HG03457 (cell line): ENCODE data around the gene MZT2B.
"Not testable (repeated sequence)": the region's sequence is repeated elsewhere in the genome, so short reads cannot be mapped to it uniquely, and the experiment has no call there.

Experiments used
- ATAC-seq: cut with Tn5 transposase; IDR thresholded peaks from one replicate; pipeline ENCODE4 v1.9.1; 2021; ENCODE audit warnings: moderate number of reproducible peaks; ENCODE audit not compliant: unreplicated experiment

Gene MZT2B

GRCh38 chr2:130152136-130152815 lies 29.8 kb upstream of the MZT2B start:
- ATAC-seq: not testable (repeated sequence)

- ATAC-seq: no peak
Measured at GRCh38 chr2:130152816-130153595, 29.1 kb upstream of the MZT2B start.

DNA sequence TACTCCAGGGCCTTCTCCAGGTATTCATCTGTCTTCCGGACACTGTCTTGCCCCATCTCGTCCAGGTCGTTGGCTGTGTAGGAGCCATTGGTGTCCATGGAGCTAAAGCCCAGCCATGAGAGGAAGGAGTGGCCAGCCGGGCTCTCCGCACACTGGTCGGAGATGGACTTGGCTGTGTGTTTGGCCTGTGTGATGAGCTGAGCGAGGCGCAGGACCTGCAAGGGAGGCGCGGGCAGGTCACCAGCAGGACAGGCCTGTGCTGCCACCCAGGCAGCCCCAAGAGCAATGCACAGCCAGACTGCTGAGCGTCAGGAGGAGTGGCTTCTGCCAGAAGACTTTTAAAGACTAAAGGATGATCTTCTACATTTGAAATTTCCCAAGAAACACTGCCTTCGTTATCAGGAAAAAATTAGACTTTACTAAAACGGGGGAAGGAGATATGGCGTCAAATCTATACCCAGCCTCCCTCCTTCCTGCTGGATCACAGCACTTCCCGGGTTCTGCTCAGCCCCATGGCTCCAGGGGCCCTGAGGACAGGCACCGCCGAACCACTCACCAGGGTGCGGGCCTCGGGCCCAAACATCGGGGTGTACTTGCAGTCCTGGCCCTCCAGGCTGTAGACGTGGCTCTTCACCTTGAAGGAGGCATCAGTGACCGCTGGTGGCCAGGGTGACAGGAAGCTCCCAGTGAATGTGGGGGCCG lies 28.2 kb upstream of the MZT2B start:
- ATAC-seq: not testable (repeated sequence)

- ATAC-seq: not testable (repeated sequence)
Measured at GRCh38 chr2:130154423-130154770, 27.7 kb upstream of the MZT2B start.

DNA sequence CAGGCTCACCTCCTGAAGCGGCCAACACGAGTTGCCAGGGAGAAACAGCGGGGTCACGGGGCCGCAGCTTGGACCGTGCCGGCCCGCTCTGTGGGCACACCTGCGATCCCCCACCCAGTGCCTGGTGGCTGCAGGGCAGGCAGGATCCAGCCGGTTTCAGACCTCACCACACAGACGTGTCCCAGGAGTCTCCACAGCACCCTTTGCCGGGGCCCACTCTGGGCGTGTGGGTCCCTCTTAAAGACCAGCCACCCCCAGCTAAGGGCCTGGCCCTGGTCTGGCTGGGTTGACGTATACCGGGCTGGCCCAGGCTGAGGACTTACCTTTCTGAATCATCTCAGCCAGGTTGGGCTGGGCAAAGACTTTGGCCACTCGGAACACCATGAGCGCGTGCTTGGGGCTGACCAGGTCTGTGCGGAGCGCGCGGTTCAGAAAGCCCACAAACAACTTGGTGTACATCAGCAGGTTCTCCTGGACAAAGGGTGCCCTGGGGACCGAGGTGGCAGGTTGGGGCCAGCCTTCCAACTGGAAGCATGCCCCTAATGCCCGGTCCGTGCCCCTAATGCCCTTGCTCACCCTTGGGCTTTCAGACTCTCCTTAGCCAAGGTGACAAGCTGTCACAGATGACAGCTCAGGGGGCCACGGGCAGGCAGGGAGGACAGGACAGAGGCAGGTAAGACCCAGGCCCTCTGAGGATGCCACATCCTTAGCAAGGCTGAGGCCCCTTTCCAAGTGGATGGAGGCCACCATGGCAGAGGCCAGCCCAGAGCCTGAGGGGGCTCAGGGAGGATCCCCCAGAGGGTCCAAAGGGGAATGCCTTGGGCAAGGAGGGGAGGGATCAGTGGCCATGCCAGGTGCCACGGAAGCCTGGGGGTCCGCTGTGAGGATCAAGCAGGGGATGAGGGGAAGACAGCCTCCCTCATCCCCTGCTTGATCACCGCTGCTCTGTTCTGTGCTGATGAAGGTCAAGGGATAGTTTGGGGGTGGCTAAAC lies 27.0 kb upstream of the MZT2B start:
- no peak for ATAC-seq

DNA sequence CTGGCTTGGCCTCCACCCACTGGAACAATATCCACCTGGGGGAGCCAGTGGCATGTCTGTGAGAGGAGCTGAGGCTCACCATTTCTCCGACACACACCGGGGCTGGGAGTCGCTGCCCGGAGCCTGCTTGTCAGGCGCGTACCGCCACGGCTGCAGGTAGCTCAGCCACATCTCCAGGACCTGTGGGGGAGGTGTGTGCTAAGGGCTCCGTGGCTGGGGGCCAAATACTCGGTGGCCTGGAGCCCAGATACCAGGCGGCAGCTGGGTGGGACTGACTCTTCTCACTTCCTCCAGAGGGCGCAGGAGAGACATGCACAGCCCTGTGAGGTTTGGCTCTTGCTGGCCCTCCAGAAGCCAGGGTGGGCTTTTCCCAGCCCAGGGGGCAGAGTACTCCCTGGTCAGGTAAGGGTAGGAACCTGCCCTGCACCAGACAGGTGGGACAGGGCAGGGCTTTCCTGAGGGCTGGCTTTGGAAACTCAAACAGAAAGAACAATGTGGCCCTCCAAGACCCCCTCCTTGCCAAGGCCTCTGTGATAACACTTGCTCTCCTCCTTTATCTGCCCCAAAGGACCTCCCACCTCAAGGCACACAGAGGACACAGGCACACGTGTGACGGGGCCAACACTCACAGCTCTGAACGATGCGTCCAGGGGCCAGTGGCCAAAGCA lies 26.0 kb upstream of the MZT2B start:
- not testable (repeated sequence) for ATAC-seq

DNA sequence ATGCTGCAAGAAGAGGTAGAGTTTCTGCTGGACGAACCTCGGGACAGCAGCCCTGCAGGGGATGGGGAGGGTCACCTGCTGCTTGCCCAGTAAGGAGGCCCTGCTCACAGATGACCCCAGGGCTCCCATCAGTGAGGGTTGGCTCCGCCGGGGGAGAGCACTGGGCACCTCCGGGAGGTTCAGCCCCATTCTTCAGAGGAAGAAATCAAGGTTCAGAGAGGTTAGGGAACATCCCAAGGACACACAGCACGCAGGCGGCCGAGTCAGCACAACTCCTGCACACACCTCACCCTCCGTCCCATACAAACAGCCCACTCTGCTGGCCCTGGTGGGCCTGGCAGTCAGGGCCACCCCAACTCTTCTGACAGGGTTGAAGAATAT lies 25.4 kb upstream of the MZT2B start:
- ATAC-seq: no peak

- ATAC-seq: peak; percentile 34
Measured at GRCh38 chr2:130157354-130157753, 24.7 kb upstream of the MZT2B start.

DNA sequence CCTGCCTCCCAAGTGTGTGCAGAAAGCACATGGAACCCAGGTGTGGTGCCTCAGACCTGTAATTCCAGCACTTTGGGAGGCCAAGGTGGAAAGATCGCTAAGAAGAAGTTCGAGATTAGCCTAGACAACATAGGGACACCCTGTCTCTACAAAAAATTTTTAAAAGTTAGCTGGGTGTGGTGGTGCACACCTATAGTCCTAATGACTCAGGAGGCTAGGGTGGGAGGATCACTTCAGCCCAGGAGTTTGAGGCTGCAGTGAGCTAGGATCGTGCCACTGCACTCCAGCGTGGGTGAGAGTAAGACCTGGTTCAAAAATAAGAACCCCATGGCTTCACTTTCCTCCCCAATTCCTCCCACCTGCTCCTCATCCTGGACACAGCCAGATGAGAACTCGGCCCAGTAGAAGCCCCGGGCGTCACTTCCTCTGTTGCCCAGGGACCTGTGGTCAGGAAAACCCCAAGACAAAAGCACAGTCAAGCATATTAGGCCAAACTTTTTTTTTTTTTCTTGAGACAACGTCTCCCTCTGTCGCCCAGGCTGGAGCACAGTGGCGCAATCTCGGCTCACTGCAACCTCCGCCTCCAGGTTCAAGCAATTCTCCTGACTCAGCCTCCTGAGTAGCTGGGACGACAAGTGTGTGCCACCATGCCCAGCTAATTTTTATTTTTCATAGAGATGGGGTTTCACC lies 24.1 kb upstream of the MZT2B start:
- ATAC-seq: peak; percentile 85

GRCh38 chr2:130158631-130159030 lies 23.4 kb upstream of the MZT2B start:
- ATAC-seq: no peak

DNA sequence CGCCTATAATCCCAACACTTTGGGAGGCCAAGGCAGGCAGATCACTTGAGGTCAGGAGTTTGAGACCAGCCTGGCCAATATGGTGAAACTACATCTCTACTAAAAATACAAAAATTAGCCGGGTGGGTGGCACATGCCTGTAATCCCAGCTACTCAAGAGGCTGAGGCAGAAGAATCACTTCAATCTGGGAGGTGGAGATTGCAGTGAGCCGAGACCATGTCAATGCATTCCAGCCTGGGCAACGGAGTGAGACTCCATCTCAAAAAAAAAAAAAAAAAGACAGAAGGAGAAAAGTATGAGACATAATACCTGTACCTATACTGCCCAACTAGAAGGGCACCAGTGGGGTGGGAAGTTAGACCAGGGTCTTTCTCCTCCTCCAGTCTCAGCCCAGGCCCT lies 22.7 kb upstream of the MZT2B start:
- not testable (repeated sequence) for ATAC-seq

- ATAC-seq: no peak
Measured at GRCh38 chr2:130160131-130160530, 21.9 kb upstream of the MZT2B start.

DNA sequence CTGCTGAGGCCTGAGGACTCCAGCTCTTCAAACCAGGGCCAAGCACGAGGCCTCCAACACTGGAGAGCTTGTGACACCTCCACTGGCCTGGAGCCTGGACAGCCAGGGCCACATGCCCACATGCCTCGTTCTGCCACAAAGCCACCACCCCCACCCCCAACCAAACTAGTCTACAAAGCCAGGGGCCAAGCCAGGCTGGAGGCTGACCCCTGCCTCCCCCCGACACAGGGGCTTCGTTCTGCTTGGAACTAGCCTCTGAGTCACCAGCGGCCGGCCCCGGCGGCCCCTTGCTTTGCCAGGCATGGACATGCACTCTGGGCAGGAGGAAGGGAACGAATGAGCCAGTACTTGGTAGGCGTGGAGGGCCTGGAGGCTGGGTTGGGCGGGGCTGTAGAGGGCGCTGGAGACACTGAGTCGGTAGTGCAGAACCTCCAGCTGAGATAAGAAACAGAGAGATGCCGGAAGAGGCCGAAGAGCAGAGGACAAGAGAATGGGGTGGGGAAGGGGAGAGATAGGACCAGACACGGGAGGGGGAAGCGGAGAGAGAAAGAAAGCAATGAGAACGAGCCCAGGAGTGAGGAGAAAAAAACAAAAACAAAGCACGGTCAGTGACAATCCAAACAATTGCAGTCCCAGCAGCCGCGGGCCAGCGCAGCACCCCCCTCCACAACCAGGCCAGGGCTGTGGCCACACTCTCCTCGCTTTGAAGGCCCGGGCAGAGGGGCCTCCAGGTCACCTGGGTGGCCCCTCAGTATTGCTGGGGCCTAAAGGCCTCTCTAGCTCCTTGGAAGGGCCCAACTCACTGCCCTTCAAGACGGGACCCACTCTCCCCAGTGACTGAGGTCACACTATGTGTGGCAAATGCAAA lies 21.0 kb upstream of the MZT2B start:
- ATAC-seq: not testable (repeated sequence)

DNA sequence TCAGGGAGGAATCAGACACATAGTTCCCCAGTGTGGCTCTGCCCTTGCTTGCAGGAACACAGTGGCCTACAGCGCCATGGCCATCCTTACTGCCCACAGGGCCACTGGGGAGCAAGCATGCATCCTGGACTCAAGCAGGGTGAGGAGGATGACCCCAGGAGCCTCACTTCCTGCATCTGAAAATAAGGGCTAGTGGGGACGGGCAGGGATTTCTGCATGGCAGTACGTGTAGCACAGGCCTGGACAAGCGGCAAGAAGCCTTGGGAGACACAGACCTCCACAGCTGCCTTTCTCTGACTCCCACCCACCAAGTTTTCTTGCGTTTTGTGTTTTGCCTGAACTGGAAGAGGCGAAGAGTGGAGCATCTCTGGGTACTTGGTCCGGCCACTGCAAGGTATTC lies 19.6 kb upstream of the MZT2B start:
- ATAC-seq: not testable (repeated sequence)

- no peak for ATAC-seq
Measured at GRCh38 chr2:130162968-130163367, 19.1 kb upstream of the MZT2B start.

DNA sequence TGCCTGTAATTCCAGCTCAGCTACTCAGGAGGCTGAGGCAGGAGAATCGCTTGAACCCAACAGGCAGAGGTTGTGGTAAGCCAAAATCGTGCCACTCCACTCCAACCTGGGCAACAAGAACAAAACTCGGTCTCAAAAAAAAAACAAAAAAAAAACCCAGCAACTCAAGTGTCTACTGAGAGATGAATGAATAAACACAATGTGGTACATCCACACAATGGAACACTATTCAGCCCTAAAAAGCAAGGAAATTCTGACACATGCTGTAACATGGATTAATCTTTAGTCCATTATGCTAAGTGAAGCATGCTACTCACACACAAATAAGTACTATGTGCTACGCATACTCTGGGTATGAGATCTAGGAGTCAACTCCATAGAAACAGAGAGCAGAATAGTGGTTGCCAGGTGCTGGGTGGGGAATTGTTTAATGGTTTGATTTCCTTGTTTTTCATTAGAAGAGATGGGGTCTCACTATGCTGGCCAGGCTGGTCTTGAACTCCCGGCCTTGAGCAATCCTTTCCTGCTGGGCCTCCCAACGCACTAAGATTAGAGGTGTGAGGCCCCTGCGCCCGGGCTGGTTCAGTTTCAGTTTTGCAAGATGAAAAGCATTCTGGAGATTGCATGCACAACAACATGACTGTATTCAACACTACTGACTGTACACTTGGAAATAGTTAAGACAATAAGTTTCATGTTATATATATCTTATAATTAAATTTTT lies 16.6 kb upstream of the MZT2B start:
- no peak for ATAC-seq

- not testable (repeated sequence) for ATAC-seq
Measured at GRCh38 chr2:130166611-130167010, 15.5 kb upstream of the MZT2B start.

- not testable (repeated sequence) for ATAC-seq
Measured at GRCh38 chr2:130169163-130169562, 12.9 kb upstream of the MZT2B start.
